SIG-M5 (cell line): Measurements from ENCODE around the gene MINDY4.
"Not testable (repeated sequence)": the region's sequence is repeated elsewhere in the genome, so short reads cannot be mapped to it uniquely, and the experiment has no call there.

ENCODE experiments used
- DNase-seq: peaks from one replicate; lab custom pipeline; 2025; lab: John Stamatoyannopoulos, UW

Gene MINDY4

DNA sequence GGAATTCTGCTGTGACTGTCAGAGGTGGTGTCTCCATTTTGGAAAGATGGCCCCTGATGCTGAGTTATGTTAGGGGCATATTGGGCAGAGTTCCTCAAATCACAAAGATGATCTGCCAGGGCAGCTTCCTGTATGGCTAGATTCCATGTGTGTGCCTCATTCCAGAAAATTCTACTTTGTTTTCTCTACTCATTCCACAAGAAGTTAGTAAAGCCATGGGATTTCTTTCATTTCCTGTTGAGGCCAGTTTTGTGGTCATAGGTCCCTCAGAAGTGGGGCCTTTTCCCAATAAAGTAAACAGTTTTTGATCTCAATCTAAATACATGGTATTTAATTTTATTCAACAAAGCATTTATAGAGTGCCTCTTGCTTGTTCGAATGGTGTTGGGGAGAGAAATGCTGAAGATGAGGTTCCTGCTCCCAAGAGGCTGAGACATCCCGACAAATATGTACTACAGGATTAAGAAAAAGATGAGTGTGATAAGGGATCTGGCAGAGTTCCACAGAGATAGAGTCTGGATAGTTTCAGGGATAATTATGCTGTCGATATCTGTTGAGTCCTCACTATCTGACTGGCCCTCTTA, 33.0 kb downstream of the MINDY4 start:
- no peak for DNase-seq

DNA sequence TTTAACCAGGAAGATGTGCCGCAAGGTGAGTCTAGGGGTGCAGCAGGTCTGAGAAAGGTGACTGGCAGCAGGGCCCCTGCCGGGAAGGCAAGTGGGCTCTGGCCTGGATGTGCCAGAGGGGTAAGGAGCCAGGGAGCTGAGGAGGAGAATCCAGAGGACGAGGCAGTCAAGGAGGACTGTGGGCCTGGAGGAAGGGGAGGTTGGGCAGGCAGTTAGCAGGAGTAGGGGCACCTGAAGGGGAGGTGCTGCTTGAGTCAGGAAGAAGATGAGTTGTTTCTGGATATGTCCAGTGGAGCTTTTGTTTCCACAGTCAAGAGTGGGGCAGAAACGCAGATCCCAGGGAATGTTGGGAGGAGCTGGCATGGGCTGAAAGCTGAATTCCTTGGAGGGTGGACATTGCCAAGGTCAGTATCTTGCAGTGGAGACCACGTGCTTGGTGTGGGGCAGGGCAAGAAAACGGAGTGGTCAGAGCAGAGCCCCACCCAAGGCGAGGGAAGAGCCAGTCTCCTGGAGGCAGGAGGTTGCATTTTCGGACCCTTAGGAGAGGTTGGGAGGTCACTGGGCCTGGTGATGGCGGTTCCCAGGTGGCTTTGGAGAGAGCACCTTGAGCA, 34.0 kb downstream of the MINDY4 start:
- DNase-seq = no peak

DNA sequence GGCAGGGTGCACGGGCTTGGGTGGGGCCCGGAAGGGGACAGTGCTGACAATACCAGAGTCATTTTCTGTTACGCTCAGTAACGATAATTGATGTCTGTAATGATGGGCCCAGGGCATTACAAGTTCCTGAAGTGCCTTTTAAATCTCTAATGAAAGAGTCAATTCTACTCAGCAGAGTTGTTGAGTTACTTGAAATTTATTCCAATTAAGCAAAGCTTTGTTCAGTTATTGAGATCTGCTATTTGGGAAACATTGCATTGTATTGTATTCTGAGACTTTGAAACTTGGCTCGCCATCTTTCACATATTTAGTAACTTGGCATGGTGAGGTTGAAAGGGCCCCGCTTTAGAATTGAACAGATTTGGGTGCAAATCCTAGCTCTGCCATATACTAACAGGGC, 34.7 kb downstream of the MINDY4 start:
- no peak for DNase-seq

DNA sequence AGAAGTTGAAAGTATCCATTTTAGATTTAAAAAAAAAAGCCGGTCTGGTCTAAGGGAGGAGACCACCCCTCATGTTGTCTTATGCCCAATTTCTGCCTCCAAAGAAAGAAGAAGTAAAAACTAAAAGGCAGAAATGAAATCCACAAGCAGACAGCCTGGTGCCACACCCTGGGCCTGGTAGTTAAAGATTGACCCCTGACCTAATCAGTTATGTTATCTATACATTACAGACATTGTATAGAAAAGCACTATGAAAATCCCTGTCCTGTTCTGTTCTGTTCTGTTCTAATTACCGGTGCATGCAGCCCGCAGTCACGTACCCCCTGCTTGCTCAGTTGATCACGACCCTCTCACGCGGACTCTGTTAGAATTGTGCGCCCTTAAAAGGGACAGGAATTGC, 36.3 kb downstream of the MINDY4 start:
- DNase-seq = not testable (repeated sequence)

DNA sequence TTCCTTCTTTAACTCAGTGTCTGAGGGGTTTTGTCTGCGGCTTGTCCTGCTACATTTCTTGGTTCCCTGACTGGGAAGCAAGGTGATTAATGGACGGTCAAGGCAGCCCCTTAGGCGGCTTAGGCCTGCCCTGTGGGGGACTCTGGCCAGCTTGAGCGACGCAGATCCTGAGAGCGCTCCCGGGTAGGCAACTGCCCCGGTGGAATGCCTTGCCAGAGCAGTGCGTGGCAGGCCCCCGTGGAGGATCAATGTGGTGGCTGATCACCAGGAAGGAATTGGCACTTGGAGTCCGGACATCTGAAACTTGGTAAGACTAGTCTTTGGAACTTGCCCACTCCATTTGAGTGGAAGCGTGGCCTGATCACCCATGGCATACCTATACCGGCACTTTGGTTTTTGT, 36.7 kb downstream of the MINDY4 start:
- DNase-seq = not testable (repeated sequence)

DNA sequence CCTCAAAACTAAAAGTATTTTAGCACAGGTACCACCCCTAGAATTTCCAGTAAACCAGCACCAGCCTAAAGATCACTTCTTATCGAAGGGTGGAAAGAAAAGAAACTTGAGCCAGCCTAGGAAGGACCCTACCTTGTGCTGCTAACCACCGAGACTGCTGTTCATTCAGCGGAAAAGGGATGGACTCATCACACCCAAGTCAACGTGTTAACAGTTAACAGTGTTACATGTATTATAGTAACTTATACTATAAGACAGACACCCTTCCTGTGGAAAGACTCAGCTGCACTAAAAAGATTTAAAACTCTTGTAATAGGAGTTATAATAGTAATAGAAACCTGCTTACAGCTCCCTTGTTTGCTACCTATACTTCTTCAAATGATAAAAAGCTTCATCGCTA, 39.8 kb downstream of the MINDY4 start:
- no peak for DNase-seq

DNA sequence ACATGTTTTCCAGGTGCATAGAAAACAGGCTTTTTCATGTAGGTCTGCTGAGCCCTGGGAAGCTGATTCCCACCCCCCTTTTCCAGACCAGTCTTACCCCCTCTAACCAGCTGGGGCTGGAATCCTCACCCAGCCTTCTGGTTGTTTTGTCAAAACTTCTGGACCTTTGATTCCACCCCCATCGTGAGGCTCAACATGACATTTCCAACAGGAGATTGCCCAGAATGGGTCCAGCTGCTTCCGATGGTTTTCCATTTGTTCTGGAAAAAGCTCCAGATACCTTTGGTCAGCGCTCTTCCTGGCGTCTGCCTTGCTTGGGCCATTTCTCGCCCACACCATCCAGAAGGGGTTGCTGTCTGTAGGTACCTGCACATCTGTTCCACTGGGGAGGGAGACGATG, 41.5 kb downstream of the MINDY4 start:
- DNase-seq = no peak

DNA sequence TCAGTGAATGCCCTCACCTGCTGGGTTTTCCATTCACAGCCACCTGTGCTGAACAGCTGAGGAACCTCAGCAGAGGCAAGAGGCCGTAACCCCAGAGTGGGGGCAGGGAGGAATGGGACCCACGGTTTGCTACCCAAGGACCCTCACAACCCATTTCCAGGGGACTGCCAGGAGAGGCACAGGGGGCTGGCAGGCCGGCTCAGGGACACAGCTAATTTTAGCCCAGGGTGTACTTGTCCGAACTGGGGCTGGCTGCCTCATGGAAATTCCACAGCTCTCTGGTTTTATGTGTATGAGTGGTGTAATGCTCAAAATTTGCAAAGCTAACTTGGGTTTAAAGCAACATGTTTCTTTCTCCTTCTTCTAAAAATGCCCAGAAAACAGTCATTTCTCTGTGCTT, 42.2 kb downstream of the MINDY4 start:
- DNase-seq = no peak

DNA sequence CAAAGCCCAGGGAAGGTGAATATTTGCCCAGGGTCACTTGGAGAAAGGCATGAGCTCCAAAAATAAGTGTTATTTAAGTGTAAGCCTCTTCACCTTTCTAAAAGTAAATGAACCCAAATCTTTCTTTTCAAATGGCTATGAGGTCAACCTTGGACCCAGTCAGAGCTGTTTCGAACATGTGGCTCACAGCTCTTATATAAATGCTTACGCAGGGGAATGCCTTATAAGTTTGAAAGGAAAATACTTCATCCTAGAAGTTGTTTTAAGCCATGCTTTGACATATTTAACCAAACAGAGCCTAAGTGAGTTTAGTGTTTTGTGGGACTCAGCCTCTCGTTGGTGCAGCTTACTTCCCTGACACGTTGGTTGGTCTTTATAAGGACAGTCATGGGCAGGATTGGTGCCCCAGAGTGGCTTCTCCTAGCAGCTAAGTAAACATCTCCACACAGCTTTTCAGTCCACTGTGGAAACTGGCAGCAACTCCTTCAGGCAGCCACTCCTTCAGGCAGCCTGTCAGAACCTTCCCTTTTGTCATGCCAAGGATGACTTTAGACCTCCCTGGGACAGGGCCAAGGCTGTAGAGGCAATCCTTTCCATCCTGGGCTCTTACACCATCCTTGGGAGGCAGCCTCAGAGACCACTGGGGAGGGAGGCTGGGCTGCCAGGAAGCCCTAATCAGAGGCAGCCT, 43.6 kb downstream of the MINDY4 start:
- no peak for DNase-seq

DNA sequence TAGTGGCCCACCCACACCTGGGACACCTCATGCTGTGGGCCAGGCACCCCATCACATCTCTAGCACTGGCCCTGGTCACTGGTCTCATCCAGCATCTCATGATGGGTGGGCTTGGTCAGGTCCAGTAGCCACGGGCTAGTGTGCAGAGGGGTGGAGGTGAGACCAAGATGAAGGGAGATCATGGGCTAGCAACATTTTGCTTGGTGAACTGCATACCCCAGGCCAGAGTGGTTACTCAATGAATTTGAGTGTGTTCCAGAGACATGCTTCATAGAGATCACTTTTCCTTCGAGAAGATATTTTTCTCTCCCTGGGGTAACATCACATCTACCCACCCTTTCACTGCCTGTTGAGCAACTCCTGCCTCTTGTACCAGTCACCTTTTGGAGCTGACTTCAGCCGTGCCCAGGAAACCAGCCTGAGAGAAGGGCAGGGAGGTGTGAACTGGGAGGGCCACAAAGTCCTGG, 44.2 kb downstream of the MINDY4 start:
- DNase-seq = no peak

DNA sequence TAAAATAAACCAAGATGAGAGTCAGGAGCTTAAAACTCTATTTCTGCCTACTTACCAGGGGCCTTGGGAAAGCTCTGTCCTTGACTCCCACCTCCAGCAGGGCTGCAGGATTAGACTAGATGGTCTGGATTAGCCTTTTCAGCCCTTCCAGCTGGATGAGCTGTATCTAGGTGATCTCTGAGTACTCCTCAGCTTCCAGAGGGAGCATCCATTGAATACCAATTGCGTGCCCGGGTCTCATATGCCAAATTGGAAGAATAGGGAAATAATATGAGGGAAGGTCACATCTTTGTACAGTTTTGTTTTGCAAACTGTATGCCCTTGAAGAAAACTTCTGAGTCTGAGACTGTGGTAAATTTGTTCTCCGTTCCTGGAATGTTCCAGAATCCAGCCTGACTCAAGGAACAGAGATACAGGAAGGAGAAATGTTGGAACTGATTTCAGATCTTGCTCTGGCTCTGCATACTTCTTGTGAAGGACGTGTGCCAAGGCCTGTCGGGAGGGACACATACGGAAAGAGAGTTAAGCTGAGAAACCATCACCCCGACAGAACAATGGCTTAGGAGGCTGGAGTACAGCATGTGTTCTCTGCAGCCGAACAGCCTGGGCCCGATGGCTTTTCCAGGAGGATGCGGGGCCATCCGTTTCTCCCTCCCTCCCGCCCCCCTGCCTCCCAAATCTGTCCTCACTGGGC, 44.9 kb downstream of the MINDY4 start:
- no peak for DNase-seq

DNA sequence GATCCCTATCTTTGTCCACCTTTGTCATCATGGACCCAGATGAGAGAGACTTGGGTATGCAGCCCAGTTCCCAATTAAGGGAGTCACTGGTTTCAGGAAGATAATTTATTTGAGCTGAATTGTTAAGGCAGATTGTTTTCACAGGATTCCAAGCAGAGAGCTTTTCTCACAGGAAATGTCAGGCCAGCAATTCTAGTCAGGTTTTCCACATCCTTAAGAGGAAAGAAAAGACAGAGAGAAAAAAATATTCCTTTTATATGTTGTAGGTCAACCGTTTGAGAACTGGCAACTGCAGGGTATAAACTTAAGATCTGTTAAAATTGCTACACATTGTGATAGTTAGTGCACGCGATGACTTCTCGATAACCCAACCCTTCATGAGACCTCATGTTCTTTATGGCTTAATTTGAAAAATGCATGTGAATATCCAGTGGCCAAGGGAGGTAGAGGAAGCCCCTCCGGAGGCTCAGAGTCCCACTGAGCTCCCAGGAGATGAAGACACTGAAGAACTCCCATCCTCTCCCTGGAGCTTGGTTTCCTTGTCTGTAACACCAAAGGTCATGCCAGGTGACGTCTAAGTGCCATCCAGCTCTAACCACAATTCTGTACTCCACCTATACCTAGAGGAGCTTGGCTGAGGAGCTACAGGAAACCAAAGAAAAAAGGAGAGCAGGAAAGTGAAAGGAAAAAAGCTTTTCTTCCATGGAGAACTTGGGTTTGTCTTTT, 45.6 kb downstream of the MINDY4 start:
- no peak for DNase-seq

DNA sequence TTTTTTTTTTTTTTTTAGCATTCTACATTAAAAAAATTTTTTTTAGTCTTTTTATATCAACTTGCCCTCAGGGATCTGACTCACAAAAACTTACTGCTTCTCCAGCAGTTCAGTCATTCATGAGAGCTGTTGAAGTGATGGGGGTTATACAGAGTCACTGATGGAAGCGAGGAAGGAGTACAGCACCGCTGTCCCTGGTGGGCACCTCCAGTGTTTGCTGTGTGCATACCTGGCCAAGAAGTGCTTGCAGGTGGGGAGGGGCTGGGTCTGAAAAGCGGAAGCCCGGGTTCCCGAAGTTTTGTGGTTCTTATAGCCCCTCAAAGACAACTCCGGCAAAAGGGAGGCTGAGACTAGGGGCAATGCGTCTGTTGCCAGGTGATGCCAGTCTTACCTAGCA, 46.2 kb downstream of the MINDY4 start:
- no peak for DNase-seq

DNA sequence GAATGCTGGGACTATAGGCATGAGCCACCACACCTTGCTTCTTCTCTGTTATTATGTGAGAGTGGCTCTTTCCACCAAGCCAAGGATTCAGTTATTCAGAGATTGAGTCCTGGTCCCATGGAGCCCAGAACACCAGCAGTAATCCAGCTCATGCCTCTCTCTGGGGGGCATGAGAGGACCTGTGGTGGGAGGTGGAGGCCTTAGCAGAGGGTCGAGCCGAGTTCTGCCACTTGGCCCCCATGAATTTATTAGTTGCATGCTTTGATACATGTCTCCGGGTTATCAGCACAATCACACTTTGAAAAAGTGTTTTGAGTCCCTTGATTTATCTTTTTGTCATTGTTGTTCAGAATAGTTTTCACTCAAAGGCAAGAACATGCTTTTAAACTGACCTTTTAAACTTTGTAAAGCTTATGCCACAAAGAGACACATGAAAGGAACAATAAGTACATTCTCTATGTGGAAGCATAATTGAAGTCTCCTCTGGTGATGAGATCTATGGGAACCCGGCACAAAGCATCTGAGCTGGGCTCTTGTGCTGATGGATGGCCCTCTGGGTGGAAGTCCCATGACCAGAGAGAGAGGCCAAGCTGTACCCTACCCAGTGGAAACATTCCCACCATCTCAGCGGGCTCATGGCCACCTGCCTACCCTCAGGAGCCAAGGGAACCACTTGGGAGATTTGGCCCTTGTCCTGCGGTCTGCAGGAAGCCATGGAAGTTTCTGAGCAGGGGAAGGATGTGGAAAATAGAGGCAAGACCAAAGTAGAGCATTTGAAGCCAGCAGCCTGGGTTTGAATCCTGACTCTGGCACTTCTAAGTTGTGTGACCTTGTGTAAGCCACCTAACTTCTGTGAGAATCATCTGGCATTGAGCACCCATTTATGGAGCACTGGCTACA, 53.9 kb downstream of the MINDY4 start:
- DNase-seq = no peak

DNA sequence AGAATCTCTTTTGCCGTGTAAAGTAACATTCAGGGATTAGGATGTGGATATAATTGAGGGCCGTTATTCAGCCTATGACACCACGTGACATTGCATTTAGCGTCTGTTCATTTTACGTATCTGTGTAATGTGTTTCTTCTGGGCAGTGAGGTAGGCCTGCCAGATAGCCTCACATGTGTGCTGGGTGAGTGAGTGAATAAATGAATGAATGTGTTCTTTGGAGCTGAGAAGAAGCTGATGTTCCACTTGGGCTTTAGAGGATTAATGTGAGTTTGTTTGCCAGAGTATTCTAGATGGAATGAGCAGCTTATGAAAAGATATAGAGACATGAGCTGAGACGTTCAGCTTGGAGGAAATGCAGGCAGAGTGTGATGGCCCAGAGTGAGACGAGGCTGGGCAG, 55.0 kb downstream of the MINDY4 start:
- DNase-seq = no peak

DNA sequence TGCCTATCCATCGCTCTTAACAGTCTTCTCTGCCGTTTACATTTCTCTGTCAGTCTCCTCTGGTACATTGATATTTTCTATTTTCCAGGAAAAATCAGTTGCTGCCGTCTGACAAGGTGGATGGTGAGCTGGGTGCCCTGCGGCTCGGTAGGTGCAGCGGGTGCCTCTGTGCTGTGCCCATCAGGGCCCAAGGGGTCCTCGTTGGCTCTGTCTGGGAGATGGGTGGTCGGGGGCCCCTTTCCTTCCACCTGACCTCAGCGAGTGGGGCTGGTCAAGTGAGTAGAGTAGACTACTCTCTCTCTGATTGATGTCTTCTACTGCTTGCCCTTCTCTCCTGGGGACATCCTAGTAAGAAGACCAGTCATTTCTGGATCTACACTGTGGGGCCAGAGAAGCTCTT, 57.4 kb downstream of the MINDY4 start:
- no peak for DNase-seq

DNA sequence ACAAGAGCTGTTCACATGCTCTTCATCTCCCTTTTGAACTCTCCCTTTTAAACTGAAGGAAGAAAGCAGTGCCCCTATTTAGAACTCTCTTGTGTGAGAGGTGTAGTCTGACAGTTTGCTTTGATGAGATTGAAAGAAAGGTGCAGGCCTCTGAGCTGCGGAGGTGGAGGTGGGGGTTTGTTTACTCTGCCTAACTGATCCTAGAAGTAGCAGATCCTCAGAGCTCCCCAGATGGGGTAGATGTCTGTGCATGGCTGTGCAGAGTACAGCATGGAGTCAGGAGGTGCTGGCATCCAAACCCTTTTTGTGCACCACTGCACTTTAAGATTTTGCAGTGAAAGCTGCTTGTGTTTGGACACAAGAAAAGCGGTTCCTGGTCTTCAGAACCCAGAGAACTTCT, 58.3 kb downstream of the MINDY4 start:
- DNase-seq = no peak

DNA sequence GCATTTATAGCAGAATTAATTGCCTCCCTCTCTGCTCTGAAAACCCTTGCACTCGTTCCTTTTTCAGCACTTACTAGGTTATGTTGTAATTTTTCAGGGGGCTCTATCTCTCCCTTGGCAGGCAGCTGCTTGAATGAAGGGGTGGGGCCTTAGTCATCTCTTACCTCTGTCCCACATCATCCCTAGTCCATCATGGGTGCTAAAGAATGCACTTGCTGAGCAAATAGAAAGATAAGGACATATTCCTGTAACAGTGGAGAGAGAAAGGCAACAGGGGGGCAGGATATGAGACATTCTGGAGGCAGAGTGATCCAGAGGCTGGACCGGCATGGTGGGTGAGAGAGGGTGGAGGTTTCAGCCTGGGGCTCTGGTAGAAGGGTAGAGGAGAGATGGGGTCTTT, 60.0 kb downstream of the MINDY4 start:
- no peak for DNase-seq

DNA sequence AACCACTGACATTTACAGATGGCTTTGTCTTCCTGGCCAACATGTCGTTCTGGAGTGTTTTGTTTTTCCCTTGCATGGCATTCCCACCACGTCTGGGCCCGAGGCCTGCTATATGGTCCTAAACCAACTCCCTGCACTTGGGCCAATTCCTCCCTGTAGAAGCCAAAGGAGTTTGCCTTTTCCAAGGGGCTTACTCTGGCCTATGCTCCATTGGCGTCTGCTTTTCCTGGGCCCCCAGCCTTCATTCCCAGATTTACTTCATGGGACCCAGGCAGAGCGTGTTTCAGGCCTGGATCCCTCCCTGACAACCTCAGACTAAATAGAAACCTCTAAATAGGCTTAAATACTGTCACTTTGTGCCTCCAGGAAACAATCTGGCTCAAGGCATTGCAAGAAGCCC, 60.7 kb downstream of the MINDY4 start:
- no peak for DNase-seq

DNA sequence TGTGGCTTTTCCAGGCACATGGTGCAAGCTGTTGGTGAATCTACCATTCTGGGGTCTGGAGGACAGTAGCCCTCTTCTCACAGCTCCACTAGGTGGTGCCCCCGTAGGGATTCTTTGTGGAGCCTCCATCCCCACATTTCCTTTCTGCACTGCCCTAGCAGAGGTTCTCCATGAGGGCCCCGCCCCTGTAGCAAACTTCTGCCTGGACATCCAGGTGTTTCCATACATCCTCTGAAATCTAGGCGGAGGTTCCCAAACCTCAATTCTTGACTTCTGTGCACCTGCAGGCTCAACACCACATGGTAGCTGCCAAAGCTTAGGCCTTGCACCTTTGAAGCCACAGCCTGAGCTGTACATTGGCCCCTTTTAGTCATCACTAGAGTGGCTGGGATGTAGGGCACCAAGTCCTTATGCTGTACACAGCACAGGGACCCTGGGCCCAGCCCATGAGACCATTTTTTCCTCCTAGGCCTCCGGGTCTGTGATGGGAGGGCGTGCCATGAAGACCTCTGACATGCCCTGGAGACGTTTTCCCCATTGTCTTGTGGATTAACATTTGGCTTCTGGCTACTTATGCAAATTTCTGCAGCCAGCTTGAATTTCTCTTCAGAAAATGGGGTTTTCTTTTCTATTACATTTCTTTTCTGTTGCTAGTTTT, 62.9 kb downstream of the MINDY4 start:
- not testable (repeated sequence) for DNase-seq

DNA sequence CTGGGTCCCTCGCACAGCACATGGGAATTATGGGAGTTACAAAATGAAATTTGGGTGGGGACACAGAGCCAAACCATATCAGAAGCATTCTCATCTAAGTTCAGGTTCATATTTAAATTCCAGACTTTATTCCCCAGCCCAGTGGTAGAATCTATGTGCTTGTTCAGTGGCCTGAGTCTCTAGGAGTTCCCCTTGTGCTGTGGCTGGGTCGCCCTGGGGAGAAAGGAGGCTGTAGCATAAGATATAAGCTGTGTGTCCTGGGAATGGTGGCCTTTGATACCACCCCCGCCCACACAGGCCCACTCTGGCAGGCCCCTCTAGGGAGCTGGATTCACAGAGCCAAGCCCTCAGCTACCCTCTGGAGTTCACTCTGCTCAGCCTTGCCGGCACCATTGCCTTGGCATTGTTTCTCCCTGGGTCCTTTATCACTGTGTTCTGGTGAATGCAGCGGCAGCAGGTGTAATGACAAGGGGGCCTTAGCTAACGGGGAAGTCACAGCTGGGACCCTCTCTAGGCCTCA, 64.2 kb downstream of the MINDY4 start:
- DNase-seq = no peak
